Umbilical cord (tissue), 2 donors: ENCODE measurements around the gene SLC36A4. TPM values are rescaled to one million over a fixed set of nuclear protein-coding genes. Genes with fewer than 3 reads are reported as not detected.
"Not testable (repeated sequence)": the region's sequence is repeated elsewhere in the genome, so short reads cannot be mapped to it uniquely, and the experiment has no call there.

Experiments used
- DNase-seq: peaks from one replicate; pipeline ENCODE4 v3.0.0-alpha.2; 2015; ENCODE audit warnings: low spot score
- total RNA-seq: library from RNA; depleted of rRNA; stranded (reverse); fragments of >200 nt; gene quantifications from one replicate; pipeline ENCODE4 v1.2.3, GENCODE V29; 2014; ENCODE audit warnings: low replicate concordance; ENCODE audit not compliant: insufficient read depth

The SLC36A4 gene
- total RNA-seq, 1 donor from 2014 or later: 32.0 TPM

DNA sequence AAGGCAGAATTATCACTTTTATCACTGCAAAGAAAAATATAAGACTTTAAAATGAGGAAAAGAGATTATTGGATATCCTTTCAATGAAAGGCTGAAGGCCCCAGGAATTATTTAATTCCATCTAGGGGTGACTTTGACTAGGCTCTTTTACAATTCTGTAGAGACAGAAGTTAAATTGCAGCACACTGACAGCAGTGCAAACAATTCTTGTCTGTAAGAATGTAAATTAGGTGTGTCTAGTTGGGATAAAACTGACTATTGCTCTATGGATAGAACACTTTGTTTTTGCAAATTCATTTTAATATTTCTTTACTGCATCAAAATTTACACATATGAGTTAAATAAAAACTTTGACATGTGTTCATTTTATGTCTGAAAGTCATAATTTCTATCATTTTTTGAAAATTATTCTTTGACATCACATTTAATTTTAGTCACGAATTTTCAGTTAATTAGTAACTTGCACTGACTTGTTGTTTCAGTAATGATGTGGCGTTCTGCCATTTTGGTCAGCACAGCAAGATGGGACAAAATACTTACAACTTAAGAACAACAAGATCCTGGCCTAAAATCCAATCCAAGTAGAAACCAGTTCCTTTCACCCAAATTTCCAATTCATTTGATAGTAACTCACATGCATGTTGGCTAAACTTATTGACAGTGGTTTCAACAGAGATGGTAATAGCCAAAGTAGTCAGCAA lies 75.1 kb downstream of the SLC36A4 start:
- no peak for DNase-seq

DNA sequence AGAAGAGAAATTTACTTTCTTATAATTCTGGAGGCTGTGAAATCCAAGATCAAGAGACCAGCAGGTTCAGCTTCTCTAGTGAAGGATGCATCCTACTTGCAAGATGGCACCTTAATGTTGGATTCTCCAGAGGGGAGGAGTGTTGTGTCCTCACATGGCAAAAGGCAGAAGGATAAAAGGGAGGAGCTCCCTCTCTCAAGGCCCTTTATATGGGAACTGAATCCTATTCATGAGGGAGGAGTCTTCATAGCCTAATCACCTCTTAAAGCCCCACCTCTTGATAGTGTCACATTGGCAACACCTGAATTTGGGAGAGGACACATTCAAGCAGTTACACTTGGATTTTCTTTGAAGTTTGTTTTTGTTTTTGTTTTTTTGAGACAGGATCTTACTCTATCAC lies 79.5 kb downstream of the SLC36A4 start:
- DNase-seq: no peak

DNA sequence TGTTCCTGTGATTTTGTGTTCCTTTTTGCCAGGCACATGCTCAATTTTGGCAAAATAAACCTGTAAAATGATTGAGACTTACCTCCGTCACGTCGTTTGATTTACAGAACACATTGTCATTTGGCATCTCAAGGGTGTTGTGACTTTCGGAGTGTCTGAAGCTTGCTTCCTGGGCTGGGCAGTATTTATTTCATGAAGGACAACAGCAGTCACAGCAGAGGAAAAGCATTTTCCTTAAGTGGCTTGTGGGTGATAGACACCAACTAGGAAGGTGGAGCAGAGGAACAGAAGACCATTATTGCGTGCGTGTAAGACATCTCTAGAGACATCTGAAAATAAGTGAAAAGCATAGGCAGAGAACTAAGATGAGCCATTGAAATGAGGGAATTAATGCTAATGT lies 80.2 kb downstream of the SLC36A4 start:
- no peak for DNase-seq

DNA sequence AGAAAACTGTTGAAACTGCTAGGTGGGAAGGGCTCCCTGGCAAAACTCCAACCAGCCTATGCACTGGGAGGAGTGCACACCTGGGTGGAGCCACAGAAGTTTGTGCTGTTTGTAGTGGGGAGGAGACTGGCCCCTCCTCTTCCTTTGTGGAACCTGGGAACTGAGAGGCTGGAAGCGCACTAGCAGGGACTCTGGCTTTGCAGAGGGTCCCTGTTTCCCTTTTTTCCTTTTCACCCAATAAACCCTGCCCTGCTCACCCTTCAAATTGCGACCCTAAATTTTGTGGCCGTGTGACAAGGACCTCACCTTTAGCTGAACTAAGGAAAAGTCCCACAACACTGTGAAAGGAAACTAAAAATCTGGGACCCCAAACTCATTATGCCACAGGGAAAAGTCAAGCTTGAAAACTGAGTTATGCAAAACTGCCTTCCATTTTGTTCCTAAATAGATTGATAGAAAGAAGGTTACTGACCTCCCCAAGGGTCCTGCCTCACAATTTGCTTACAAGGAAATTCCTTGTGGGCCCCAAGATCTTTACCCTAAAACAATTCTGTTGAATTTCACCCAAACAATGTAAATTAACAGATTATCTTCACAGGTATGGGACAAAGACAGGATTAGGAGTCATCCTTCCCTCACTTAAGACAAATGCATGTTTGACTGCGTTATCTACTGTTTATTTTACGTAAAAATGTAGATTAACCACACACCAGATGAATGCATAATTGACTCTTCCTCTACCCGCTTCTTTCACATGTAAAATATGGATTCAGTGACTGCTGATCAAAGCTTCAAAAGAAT lies 81.0 kb downstream of the SLC36A4 start:
- no peak for DNase-seq

DNA sequence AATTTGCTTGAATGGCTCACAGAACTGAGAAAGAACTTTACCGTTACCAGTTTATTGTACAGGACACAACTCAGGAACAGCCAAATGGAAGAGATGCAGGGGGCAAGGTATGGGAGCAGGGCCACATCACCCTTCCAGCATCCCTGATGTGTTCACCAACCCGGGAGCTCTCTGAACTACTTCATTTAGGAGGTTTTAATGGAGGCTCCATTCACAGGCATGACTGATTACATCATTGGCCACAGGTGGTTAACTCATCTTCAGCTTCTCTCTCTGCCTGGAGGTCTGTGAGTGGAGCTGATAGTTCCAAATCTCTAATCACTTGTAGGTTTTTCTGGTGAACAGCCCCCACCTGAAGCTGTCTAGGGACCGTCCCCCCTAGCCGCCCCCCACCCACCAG lies 83.5 kb downstream of the SLC36A4 start:
- DNase-seq: no peak

DNA sequence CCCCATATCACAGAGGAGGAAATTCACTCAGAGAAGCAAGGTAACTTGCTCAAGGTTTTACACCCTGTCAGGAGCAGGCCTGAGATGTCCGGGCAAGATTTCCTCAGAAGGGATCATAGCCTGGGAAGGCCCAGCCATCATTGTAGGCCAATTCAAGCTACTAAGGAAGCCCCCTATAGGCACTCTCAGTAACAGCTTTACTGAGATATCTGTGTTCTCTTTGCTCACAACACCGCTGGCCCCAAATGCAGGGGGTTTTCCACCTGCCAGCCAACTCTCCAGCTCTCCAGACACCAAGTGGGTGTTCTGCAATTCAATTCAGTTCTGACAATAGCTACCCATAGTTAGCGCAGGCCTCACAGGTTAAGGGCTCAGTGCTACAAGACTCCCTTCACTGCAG lies 84.0 kb downstream of the SLC36A4 start:
- DNase-seq: no peak

DNA sequence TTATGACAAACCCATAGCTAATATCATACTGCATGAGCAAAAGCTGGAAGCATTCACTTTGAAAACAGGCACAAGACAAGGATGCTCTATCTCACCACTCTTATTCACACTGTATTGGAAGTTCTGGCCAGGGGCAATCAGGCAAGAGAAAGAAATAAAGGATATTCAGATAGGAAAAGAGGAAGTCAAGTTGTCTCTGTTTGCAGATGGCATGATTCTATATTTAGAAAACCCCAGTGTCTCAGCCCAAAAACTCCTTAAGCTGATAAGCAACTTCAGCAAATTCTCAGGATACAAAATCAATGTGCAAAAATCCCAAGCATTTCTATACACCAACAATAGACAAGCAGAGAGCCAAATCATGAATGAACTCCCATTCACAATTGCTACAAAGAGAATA lies 86.6 kb downstream of the SLC36A4 start:
- not testable (repeated sequence) for DNase-seq

DNA sequence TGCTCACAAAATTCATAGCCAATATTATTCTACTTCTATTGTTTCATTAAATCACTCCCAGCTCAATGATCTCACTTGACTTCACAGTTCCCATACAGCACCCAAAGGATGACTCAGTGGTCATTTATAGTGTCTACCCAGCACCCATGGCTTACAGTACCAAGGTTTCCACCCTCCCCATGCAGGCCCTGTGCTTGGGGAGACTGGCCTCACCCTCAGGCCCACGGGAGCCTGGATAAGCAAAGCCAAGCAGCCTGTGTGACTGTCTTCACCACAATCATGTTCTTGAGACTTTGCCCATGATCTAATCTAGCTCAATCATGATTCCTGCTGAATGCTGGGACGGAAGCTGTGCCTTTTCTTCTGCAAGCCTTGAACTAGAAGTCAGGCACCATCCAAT lies 97.6 kb downstream of the SLC36A4 start:
- DNase-seq: no peak

DNA sequence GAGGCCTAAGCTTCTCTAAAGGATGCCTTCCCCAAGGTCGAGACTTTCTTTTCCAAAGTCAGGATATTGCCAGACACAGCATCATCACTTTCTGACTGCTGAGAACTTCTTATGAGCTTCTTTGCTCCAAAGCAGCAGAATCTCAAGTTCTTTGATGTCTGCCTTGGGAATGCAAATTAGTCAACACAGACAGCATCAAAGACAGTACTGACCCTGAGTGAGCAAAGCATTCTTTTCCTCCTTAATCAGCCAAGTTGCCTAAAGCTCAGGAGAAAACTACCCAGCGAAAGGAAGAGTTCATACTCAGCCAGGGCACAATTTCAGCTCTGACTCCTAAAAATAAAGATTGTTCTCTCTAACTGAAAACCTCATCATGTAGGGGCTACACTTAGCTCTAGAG lies 98.0 kb downstream of the SLC36A4 start:
- DNase-seq: peak; percentile 68

Other genes with a start within 250 kb of the SLC36A4 start
- gene MTNR1B, start 228.3 kb downstream of the SLC36A4 start, total RNA-seq: not detected
- gene DEUP1, start 132.8 kb upstream of the SLC36A4 start, total RNA-seq: 4.1 TPM